ENCODE measurements around the gene AIMP1. TPM values are rescaled to one million over a fixed set of nuclear protein-coding genes. Genes with fewer than 3 reads are reported as not detected.

AIMP1 gene
- total RNA-seq, 1 experiment from 2014 or later: 143 TPM

DNA sequence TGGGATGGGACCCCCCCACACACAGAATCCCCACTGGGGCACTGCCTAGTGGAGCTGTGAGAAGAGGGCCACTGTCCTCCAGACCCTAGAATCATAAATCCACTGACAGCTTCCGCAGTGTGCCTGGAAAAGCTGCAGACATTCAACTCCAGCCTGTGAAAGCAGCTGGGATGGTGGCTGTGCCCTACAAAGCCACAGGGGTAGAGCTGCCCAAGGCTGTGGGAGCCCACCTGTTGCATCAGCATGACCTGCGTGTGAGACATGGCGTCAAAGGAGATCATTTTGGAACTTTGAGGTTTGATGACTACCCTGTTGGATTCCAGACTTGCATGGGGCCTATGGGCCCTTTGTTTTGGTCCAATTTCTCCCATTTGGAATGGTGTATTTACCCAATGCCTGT, 22.3 kb downstream of the AIMP1 start:
- H3K27me3 ChIP-seq (replicated peaks; ENCODE audit: control insufficient read depth, insufficient read depth, low read length): no peaks in the 10 kb centered on the region
- Mint-ChIP-seq H3K27ac (ENCODE audit: unreplicated experiment) (peak overlapping the region; percentile 11), H3K9me3 (ENCODE audit: unreplicated experiment) (peaks cover 27% of the 10 kb centered on the region), H3K4me1 (ENCODE audit: low read depth, unreplicated experiment) (peaks cover 6% of the 10 kb centered on the region), H3K27me3 (ENCODE audit: insufficient read depth, unreplicated experiment) (no peaks in the 10 kb centered on the region), H3K36me3 (ENCODE audit: insufficient read depth, unreplicated experiment) (peaks cover 87% of the 10 kb centered on the region), H3K4me3 (ENCODE audit: unreplicated experiment) (no peak overlapping the region)
- ChIA-PET CTCF (no interaction called here), POLR2A (no interaction called here)
- H3K36me3 ChIP-seq (ENCODE audit: control insufficient read depth, insufficient read depth, low read length): peaks cover 5% of the 10 kb centered on the region
- intact Hi-C loops (cut with micrococcal nuclease; ENCODE audit: unreplicated experiment): no loop called here
- TF ChIP-seq, protein P1, sequence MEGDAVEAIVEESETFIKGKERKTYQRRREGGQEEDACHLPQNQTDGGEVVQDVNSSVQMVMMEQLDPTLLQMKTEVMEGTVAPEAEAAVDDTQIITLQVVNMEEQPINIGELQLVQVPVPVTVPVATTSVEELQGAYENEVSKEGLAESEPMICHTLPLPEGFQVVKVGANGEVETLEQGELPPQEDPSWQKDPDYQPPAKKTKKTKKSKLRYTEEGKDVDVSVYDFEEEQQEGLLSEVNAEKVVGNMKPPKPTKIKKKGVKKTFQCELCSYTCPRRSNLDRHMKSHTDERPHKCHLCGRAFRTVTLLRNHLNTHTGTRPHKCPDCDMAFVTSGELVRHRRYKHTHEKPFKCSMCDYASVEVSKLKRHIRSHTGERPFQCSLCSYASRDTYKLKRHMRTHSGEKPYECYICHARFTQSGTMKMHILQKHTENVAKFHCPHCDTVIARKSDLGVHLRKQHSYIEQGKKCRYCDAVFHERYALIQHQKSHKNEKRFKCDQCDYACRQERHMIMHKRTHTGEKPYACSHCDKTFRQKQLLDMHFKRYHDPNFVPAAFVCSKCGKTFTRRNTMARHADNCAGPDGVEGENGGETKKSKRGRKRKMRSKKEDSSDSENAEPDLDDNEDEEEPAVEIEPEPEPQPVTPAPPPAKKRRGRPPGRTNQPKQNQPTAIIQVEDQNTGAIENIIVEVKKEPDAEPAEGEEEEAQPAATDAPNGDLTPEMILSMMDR (IDR thresholded peaks at IDR 0.05; ENCODE audit: insufficient read depth in 1 of 2, low read depth in 1 of 2, low read length in 1 of 2, severe bottlenecking in 1 of 2, unreplicated experiment in 1 of 2): no peak
- peaks cover 6% of the 10 kb centered on the region; the same call in 1 of the 2 replicates for H3K9me3 ChIP-seq
- DNase-seq: no peak
- no peak overlapping the region for H3K4me3 ChIP-seq (ENCODE audit: low read depth, low read length)
- peaks cover 27% of the 10 kb centered on the region for H3K4me1 ChIP-seq
- BruUV-seq (replicated peaks): no TSS peak

DNA sequence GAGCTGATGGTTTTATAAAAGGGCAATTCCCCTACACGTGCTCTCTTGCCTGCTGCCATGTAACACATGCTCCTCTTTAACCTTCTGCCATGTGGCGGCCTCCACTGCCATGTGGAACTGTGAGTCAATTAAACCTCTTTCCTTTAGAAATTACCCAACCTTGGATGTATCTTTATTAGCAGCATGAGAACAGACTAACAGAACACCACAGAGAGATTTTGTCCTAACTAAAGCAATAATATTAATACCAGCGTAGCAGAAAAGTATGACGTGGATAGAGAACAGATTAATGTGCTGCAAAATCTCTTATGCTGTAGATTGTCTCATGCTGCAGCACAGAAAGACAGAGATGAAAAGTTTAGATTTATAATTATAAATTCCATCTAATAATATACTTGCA, 23.1 kb downstream of the AIMP1 start:
- no peaks in the 10 kb centered on the region for H3K27me3 Mint-ChIP-seq (ENCODE audit: insufficient read depth, unreplicated experiment)
- peaks cover 27% of the 10 kb centered on the region for H3K9me3 Mint-ChIP-seq (ENCODE audit: unreplicated experiment)
- Histone ChIP-seq H3K27me3 (replicated peaks; ENCODE audit: control insufficient read depth, insufficient read depth, low read length) (no peaks in the 10 kb centered on the region), H3K9me3 (peaks cover 6% of the 10 kb centered on the region; the same call in 1 of the 2 replicates), H3K4me1 (peaks cover 35% of the 10 kb centered on the region), H3K4me3 (ENCODE audit: low read depth, low read length) (no peak overlapping the region), H3K36me3 (ENCODE audit: control insufficient read depth, insufficient read depth, low read length) (peaks cover 5% of the 10 kb centered on the region)
- ChIA-PET POLR2A (no interaction called here), CTCF (no interaction called here)
- intact Hi-C loops (cut with micrococcal nuclease; ENCODE audit: unreplicated experiment): no loop called here
- DNase-seq: no peak
- peak overlapping the region; percentile 11 for H3K27ac Mint-ChIP-seq (ENCODE audit: unreplicated experiment)
- BruUV-seq (replicated peaks): no TSS peak
- peaks cover 85% of the 10 kb centered on the region for H3K36me3 Mint-ChIP-seq (ENCODE audit: insufficient read depth, unreplicated experiment)
- peaks cover 14% of the 10 kb centered on the region for H3K4me1 Mint-ChIP-seq (ENCODE audit: low read depth, unreplicated experiment)
- H3K4me3 Mint-ChIP-seq (ENCODE audit: unreplicated experiment): no peak overlapping the region
- TF ChIP-seq, protein P1 (IDR thresholded peaks at IDR 0.05; ENCODE audit: insufficient read depth in 1 of 2, low read depth in 1 of 2, low read length in 1 of 2, severe bottlenecking in 1 of 2, unreplicated experiment in 1 of 2): no peak

DNA sequence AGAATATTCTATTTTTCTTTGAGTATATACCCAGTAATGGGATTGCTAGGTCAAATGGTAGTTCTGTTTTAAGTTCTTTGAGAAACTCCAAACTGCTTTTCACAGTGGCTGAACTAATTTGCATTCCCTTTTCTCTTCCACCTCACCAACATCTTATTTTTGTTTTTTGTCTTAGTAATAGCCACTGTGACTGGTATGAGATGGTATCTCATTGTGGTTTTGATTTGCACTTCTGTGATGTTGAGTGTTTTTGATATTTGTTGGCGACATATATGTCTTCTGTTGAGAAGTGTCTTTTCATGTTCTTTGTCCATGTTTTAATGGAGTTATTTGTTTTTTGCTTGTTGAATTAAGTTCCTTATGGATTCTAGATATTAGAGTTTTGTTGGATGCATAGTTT, 24.4 kb downstream of the AIMP1 start:
- Mint-ChIP-seq H3K9me3 (ENCODE audit: unreplicated experiment) (peaks cover 27% of the 10 kb centered on the region), H3K27ac (ENCODE audit: unreplicated experiment) (no peak overlapping the region), H3K36me3 (ENCODE audit: insufficient read depth, unreplicated experiment) (peaks cover 74% of the 10 kb centered on the region), H3K4me1 (ENCODE audit: low read depth, unreplicated experiment) (peaks cover 16% of the 10 kb centered on the region), H3K4me3 (ENCODE audit: unreplicated experiment) (no peak overlapping the region), H3K27me3 (ENCODE audit: insufficient read depth, unreplicated experiment) (no peaks in the 10 kb centered on the region)
- intact Hi-C loops (cut with micrococcal nuclease; ENCODE audit: unreplicated experiment): no loop called here
- DNase-seq: no peak
- ChIA-PET CTCF (no interaction called here), POLR2A (no interaction called here)
- BruUV-seq (replicated peaks): no TSS peak
- TF ChIP-seq, protein P1 (IDR thresholded peaks at IDR 0.05; ENCODE audit: insufficient read depth in 1 of 2, low read depth in 1 of 2, low read length in 1 of 2, severe bottlenecking in 1 of 2, unreplicated experiment in 1 of 2): no peak
- H3K27me3 ChIP-seq (replicated peaks; ENCODE audit: control insufficient read depth, insufficient read depth, low read length): no peaks in the 10 kb centered on the region
- H3K4me3 ChIP-seq (ENCODE audit: low read depth, low read length): no peak overlapping the region
- peaks cover 5% of the 10 kb centered on the region for H3K36me3 ChIP-seq (ENCODE audit: control insufficient read depth, insufficient read depth, low read length)
- peaks cover 46% of the 10 kb centered on the region for H3K4me1 ChIP-seq
- peaks cover 6% of the 10 kb centered on the region; the same call in 1 of the 2 replicates for H3K9me3 ChIP-seq
